Measurements from ENCODE around the gene NOL7. TPM values are rescaled to one million over a fixed set of nuclear protein-coding genes. Genes with fewer than 3 reads are reported as not detected.

The NOL7 gene
- total and polyA plus RNA-seq, 2 of the 13 experiments (the other 11 are each of a cell fraction or from before 2014, with no cell fraction given), result 37.8 to 186 TPM

DNA sequence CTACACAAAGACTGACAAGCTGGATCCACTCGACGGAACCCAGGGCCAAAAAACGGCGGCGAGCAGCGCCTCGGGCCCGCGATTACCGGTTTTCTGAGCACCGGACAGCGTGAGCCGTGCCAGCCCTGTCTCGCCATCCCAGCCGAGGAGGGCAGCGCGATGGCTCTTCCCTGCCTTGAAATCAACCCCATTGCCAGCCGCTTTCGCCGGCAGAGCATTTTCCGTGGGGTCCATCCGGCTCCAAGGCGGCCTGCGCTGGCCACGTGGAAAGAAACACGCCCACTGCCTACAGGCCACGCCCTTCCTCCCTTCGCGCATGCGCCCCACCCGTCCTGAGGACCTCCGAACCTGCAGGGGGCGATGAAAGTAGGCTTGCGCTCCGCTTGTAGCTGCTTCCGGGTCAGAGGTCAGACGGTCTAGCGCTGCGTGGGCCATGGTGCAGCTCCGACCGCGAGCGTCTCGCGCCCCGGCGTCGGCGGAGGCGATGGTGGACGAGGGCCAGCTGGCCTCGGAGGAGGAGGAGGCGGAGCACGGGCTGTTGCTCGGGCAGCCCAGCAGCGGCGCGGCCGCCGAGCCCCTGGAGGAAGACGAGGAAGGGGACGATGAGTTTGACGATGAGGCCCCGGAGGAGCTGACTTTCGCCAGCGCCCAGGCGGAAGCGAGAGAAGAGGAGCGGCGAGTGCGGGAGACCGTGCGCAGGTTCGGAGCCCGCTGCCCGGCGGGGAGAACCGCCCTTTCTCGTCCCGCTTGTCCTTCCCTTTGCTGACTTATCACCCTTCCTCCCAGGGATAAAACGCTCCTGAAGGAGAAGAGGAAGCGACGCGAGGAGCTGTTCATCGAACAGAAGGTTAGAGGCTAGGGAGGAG, at the start of gene NOL7 (continued):
- 0 out of 2 replicates have a peak, but pooled peaks have one; percentile 68 for TF ChIP-seq RCOR2 (CRISPR knock-in tag; IDR thresholded peaks at IDR 0.05)
- TF ChIP-seq NAIF1 (CRISPR knock-in tag; IDR thresholded peaks at IDR 0.05; ENCODE audit: borderline replicate concordance), result peak; percentile 92; the same call in 1 of the 2 replicates
- TF ChIP-seq ZNF383 (CRISPR knock-in tag; IDR thresholded peaks at IDR 0.05; ENCODE audit: borderline replicate concordance), result peak; percentile 98; the same call in 1 of the 2 replicates
- TF ChIP-seq, protein P1, sequence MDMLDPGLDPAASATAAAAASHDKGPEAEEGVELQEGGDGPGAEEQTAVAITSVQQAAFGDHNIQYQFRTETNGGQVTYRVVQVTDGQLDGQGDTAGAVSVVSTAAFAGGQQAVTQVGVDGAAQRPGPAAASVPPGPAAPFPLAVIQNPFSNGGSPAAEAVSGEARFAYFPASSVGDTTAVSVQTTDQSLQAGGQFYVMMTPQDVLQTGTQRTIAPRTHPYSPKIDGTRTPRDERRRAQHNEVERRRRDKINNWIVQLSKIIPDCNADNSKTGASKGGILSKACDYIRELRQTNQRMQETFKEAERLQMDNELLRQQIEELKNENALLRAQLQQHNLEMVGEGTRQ (IDR thresholded peaks at IDR 0.05; ENCODE audit: low read depth, low read length), result 0 out of 2 replicates have a peak, but pooled peaks have one; percentile 25
- TF ChIP-seq, protein P1 (CRISPR knock-in tag; IDR thresholded peaks at IDR 0.05; ENCODE audit: borderline replicate concordance), result peak; percentile 81
- peak; percentile 41; the same call in 1 of the 2 replicates for TF ChIP-seq ZNF761 (CRISPR knock-in tag; conservative IDR thresholded peaks at IDR 0.05)
- 0 out of 2 replicates have a peak, but pooled peaks have one; percentile 29 for TF ChIP-seq FOXM1 (CRISPR knock-in tag; IDR thresholded peaks at IDR 0.05)
- peak; percentile 74; the same call in 1 of the 2 replicates for TF ChIP-seq ZNF232 (CRISPR knock-in tag; IDR thresholded peaks at IDR 0.05; ENCODE audit: borderline replicate concordance)
- TF ChIP-seq NFKB2 (CRISPR knock-in tag; IDR thresholded peaks at IDR 0.05; ENCODE audit: borderline replicate concordance), result peak; percentile 98
- TF ChIP-seq, protein P2, sequence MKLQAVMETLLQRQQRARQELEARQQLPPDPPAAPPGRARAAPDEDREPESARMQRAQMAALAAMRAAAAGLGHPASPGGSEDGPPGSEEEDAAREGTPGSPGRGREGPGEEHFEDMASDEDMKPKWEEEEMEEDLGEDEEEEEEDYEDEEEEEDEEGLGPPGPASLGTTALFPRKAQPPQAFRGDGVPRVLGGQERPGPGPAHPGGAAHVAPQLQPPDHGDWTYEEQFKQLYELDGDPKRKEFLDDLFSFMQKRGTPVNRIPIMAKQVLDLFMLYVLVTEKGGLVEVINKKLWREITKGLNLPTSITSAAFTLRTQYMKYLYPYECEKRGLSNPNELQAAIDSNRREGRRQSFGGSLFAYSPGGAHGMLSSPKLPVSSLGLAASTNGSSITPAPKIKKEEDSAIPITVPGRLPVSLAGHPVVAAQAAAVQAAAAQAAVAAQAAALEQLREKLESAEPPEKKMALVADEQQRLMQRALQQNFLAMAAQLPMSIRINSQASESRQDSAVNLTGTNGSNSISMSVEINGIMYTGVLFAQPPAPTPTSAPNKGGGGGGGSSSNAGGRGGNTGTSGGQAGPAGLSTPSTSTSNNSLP (IDR thresholded peaks at IDR 0.05; ENCODE audit: low read depth, low read length), result peak; percentile 20; the same call in 1 of the 2 replicates
- no peak; the same call in 1 of the 2 replicates for TF ChIP-seq TBX3 (IDR thresholded peaks at IDR 0.05; ENCODE audit: borderline replicate concordance)
- TF ChIP-seq NCOA2 (CRISPR knock-in tag; IDR thresholded peaks at IDR 0.05), result peak; percentile 76; the same call in 1 of the 2 replicates
- TF ChIP-seq, protein P3, sequence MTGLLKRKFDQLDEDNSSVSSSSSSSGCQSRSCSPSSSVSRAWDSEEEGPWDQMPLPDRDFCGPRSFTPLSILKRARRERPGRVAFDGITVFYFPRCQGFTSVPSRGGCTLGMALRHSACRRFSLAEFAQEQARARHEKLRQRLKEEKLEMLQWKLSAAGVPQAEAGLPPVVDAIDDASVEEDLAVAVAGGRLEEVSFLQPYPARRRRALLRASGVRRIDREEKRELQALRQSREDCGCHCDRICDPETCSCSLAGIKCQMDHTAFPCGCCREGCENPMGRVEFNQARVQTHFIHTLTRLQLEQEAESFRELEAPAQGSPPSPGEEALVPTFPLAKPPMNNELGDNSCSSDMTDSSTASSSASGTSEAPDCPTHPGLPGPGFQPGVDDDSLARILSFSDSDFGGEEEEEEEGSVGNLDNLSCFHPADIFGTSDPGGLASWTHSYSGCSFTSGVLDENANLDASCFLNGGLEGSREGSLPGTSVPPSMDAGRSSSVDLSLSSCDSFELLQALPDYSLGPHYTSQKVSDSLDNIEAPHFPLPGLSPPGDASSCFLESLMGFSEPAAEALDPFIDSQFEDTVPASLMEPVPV (CRISPR knock-in tag; IDR thresholded peaks at IDR 0.05), result peak; percentile 99
- peak; percentile 26; the same call in 1 of the 2 replicates for TF ChIP-seq ZBTB3 (CRISPR knock-in tag; IDR thresholded peaks at IDR 0.05; ENCODE audit: borderline replicate concordance, low read depth)
- TF ChIP-seq, protein P4, sequence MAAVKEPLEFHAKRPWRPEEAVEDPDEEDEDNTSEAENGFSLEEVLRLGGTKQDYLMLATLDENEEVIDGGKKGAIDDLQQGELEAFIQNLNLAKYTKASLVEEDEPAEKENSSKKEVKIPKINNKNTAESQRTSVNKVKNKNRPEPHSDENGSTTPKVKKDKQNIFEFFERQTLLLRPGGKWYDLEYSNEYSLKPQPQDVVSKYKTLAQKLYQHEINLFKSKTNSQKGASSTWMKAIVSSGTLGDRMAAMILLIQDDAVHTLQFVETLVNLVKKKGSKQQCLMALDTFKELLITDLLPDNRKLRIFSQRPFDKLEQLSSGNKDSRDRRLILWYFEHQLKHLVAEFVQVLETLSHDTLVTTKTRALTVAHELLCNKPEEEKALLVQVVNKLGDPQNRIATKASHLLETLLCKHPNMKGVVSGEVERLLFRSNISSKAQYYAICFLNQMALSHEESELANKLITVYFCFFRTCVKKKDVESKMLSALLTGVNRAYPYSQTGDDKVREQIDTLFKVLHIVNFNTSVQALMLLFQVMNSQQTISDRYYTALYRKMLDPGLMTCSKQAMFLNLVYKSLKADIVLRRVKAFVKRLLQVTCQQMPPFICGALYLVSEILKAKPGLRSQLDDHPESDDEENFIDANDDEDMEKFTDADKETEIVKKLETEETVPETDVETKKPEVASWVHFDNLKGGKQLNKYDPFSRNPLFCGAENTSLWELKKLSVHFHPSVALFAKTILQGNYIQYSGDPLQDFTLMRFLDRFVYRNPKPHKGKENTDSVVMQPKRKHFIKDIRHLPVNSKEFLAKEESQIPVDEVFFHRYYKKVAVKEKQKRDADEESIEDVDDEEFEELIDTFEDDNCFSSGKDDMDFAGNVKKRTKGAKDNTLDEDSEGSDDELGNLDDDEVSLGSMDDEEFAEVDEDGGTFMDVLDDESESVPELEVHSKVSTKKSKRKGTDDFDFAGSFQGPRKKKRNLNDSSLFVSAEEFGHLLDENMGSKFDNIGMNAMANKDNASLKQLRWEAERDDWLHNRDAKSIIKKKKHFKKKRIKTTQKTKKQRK (IDR thresholded peaks at IDR 0.05; ENCODE audit: low read length), result no peak
- 0 out of 2 replicates have a peak, but pooled peaks have one; percentile 77 for TF ChIP-seq MBNL3 (CRISPR knock-in tag; conservative IDR thresholded peaks at IDR 0.05)
